Activated CD8-positive, alpha-beta T cell treated with anti-CD3 and anti-CD28 coated beads for 36 hours (primary cell): Measurements from ENCODE around the gene LYRM4. TPM values are rescaled to one million over a fixed set of nuclear protein-coding genes. Genes with fewer than 3 reads are reported as not detected.
A peak's percentile ranks its signal among the peaks of the same experiment; 100 is the strongest.

ENCODE experiments used
- ATAC-seq: fragments of 200-7000 bp; cut with Tn5 transposase; one replicate; pipeline ENCODE4 v1.10.0; 2021; ENCODE audit warnings: mild to moderate bottlenecking, moderate library complexity
- CTCF ChIA-PET: fragments of 350-600 bp; sonication (Branson Sonifier 250); formaldehyde crosslinking; loops from one replicate; lab custom pipeline; 2021; ENCODE audit warnings: antibody characterized with exemption; lab: Charles Lee
- POLR2A ChIA-PET: fragments of 350-600 bp; sonication (Branson Sonifier 250); formaldehyde crosslinking; loops from one replicate; lab custom pipeline; 2021; ENCODE audit warnings: antibody characterized with exemption; lab: Charles Lee
- DNase-seq: peaks from one replicate; pipeline ENCODE4 v3.0.0-alpha.2; 2020
- H3K27ac Mint-ChIP-seq: one replicate; pipeline ENCODE4 v1.8.0; 2021; ENCODE audit warnings: mild to moderate bottlenecking, mixed read lengths
- H3K27me3 Mint-ChIP-seq: one replicate; pipeline ENCODE4 v1.8.0; 2021; ENCODE audit warnings: mixed read lengths
- H3K36me3 Mint-ChIP-seq: one replicate; pipeline ENCODE4 v1.8.0; 2021; ENCODE audit warnings: low read depth, mixed read lengths
- H3K4me1 Mint-ChIP-seq: one replicate; pipeline ENCODE4 v1.8.0; 2021; ENCODE audit warnings: low read depth, mixed read lengths
- H3K4me3 Mint-ChIP-seq: one replicate; pipeline ENCODE4 v1.8.0; 2021; ENCODE audit warnings: mild to moderate bottlenecking, moderate library complexity, mixed read lengths
- H3K9me3 Mint-ChIP-seq: one replicate; pipeline ENCODE4 v1.8.0; 2021; ENCODE audit warnings: mixed read lengths
- intact Hi-C: fragments of 100-400 bp; cut with micrococcal nuclease; formaldehyde crosslinking; loops from one replicate; pipeline ENCODE4 v1.10.0; 2022
- total RNA-seq, 2 experiments: library from RNA; stranded (reverse); gene quantifications; one replicate each; pipeline ENCODE4 v1.2.3, GENCODE V29; 2021
- TF ChIP-seq, protein P1 (sequence below): fragments of 200-600 bp; IDR thresholded peaks from one replicate; pipeline ENCODE4 v1.8.0; 2022; ENCODE audit warnings: antibody characterized with exemption, mild to moderate bottlenecking

Gene LYRM4
- total RNA-seq, 2 experiments from 2014 or later = 43.5 to 50.6 TPM

DNA sequence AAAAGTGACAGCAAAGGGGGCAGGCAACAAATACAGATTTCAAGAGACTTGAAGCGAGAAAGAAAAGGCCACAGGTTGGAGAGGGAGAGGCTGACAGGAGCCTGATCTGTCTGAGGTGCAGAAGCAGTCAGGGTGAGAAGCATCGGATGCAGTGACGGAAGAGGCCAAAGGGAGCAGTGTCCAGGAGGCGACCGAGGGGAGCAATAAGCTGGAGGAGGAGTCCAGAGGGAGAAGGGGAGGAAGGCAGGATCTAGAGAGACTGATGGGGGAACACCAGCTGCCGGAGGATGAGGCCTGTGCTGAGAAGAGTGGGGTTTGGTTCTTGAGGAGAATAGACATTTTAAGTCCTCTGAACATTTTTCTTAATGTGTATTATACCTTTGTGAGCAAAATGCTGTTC is 24.3 kb upstream of the LYRM4 start:
- POLR2A ChIA-PET = interaction anchor here (1.2 to 2.7 kb wide), 3 partner anchors 18 to 27 kb away, joined by 3 to 7 read pairs (median 3); partner anchors contain the start of gene LYRM4
- Mint-ChIP-seq H3K9me3 (no peaks in the 10 kb centered on the region), H3K27ac (no peak overlapping the region), H3K4me1 (peaks cover 41% of the 10 kb centered on the region), H3K36me3 (no peaks in the 10 kb centered on the region), H3K27me3 (no peaks in the 10 kb centered on the region), H3K4me3 (no peak overlapping the region)
- ATAC-seq (no peak), DNase-seq (no peak)
- intact Hi-C loops = no loop called here
- CTCF ChIA-PET = interaction anchor here (2.4 kb wide), 1 partner anchor 18 kb away, joined by 10 read pairs; no protein-coding TSS in a partner anchor
- TF ChIP-seq, protein P1, sequence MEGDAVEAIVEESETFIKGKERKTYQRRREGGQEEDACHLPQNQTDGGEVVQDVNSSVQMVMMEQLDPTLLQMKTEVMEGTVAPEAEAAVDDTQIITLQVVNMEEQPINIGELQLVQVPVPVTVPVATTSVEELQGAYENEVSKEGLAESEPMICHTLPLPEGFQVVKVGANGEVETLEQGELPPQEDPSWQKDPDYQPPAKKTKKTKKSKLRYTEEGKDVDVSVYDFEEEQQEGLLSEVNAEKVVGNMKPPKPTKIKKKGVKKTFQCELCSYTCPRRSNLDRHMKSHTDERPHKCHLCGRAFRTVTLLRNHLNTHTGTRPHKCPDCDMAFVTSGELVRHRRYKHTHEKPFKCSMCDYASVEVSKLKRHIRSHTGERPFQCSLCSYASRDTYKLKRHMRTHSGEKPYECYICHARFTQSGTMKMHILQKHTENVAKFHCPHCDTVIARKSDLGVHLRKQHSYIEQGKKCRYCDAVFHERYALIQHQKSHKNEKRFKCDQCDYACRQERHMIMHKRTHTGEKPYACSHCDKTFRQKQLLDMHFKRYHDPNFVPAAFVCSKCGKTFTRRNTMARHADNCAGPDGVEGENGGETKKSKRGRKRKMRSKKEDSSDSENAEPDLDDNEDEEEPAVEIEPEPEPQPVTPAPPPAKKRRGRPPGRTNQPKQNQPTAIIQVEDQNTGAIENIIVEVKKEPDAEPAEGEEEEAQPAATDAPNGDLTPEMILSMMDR = no peak

DNA sequence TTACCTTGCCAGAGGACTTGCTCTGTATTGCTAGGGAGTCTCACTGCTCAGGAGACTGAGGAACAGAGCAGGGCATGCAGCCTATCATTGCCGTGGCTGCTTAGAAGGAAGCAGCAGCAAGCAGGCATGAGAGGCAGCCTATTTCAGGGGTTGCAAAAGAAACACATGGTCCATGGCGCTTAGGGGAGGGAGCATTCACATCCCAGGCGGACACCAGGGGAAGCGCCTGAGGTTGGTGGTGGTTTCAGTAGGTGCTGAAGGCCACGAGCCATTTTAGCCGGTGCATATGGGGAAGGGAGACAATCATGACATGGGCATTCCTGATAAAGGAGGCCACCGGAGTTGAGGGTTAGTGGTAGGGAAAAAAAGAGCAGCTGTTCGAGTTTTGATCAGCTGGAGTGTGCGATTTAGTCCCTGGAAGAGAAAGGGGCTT is 21.5 kb upstream of the LYRM4 start:
- Mint-ChIP-seq H3K27me3 (no peaks in the 10 kb centered on the region), H3K9me3 (no peaks in the 10 kb centered on the region), H3K36me3 (peaks cover 6% of the 10 kb centered on the region), H3K4me3 (no peak overlapping the region), H3K4me1 (peaks cover 47% of the 10 kb centered on the region), H3K27ac (no peak overlapping the region)
- TF ChIP-seq, protein P1 = no peak
- POLR2A ChIA-PET = no interaction called here
- DNase-seq (no peak), ATAC-seq (no peak)
- intact Hi-C loops = no loop called here
- CTCF ChIA-PET = no interaction called here

DNA sequence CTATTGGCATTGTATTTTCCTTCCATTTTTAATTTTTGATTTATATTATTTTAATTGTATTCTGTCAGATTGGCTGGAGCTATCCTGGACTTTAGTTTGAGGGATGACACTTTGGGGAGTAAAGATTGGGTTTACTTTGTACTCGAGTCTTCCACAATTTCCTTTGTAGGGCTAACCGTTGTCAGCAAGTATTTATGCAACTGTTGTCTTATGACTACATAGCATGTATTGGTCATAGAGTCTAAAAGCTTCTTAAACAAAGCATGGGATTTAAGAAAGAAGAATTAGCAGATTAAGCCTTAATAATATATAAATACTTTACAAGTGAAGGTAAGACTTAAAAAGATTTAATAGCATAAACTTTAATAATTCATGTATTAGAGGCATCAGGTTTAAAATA is 20.2 kb upstream of the LYRM4 start:
- POLR2A ChIA-PET = interaction anchor here (1.8 to 7.8 kb wide), 2 partner anchors 20 to 22 kb away, joined by 10 to 41 read pairs; partner anchors contain the start of genes FARS2 and LYRM4
- TF ChIP-seq, protein P1 = no peak
- DNase-seq (no peak), ATAC-seq (no peak)
- H3K36me3 Mint-ChIP-seq = peaks cover 6% of the 10 kb centered on the region
- intact Hi-C loops = no loop called here
- H3K9me3 Mint-ChIP-seq = no peaks in the 10 kb centered on the region
- H3K4me1 Mint-ChIP-seq = peaks cover 44% of the 10 kb centered on the region
- no peaks in the 10 kb centered on the region for H3K27me3 Mint-ChIP-seq
- H3K27ac Mint-ChIP-seq = no peak overlapping the region
- H3K4me3 Mint-ChIP-seq = no peak overlapping the region
- CTCF ChIA-PET = interaction anchor here (1.7 kb wide), 1 partner anchor 22 kb away, joined by 8 read pairs; no protein-coding TSS in a partner anchor

DNA sequence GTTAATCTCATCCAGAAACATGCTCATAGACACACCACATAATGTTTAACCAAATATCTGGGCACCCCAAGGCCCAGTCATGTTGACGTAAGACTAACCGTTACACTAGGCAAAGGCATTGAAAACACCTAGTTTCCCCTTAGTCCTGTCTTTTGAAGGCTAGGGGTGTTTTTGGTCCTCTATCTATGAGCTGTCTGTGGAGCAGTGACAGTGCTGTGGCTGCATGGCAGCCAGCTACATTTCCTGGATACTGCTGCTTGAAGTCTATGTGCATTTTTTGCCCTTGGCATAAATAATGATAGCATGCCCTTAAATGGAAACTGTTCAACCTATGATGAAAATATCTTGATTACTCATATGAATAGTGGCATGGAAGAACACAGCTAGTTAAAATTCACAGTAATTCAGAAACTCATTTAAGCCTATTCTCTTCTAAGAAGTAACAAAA is 19.2 kb upstream of the LYRM4 start:
- peak overlapping the region; percentile 85 for H3K27ac Mint-ChIP-seq
- H3K4me1 Mint-ChIP-seq = peaks cover 35% of the 10 kb centered on the region
- DNase-seq = peak; percentile 62
- CTCF ChIA-PET = interaction anchor here (0.6 to 1.7 kb wide), 3 partner anchors 13 to 23 kb away, joined by 3 to 8 read pairs (median 4); partner anchors contain the start of gene FARS2
- peaks cover 6% of the 10 kb centered on the region for H3K36me3 Mint-ChIP-seq
- H3K9me3 Mint-ChIP-seq = no peaks in the 10 kb centered on the region
- peak; percentile 92 for ATAC-seq
- TF ChIP-seq, protein P1 = no peak
- H3K27me3 Mint-ChIP-seq = no peaks in the 10 kb centered on the region
- intact Hi-C loops = no loop called here
- no peak overlapping the region for H3K4me3 Mint-ChIP-seq
- POLR2A ChIA-PET = interaction anchor here (1.8 to 7.8 kb wide), 2 partner anchors 19 to 23 kb away, joined by 10 to 41 read pairs; partner anchors contain the start of genes FARS2 and LYRM4

DNA sequence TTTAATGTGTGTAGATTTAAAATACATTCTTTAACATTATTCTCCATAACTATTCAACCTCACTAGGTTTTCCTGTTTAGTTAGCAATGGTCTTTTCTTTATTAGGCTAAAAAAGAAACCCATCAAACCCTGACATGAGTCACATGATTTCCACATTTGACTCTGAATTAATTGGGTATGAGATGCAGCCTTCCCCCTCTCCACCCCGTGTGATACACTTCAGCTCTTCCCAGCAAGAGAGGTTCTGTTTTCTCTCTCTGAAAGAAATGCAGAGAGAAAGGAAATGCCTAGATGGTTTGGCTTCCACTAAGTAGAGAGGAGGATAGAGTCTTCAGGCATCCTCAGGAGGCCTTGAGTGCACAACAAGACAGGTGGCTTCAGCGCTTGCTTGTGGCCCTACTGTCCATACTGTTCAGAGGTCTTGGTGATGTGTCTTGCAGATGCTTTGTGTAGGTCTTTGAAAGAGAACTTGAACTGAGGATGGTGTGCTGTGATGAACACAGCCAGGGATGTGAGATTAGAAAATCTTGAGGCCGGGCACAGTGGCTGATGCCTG is 17.9 kb upstream of the LYRM4 start:
- peaks cover 6% of the 10 kb centered on the region for H3K36me3 Mint-ChIP-seq
- ATAC-seq (no peak), DNase-seq (no peak)
- H3K27ac Mint-ChIP-seq = peak overlapping the region; percentile 70
- TF ChIP-seq, protein P1 = no peak
- no peaks in the 10 kb centered on the region for H3K9me3 Mint-ChIP-seq
- H3K4me1 Mint-ChIP-seq = peaks cover 36% of the 10 kb centered on the region
- POLR2A ChIA-PET = interaction anchor here (0.6 to 7.8 kb wide), 2 partner anchors 14 to 18 kb away, joined by 3 to 41 read pairs; partner anchors contain the start of genes FARS2 and LYRM4
- CTCF ChIA-PET = interaction anchor here (1.4 kb wide), 1 partner anchor 14 kb away, joined by 4 read pairs; no protein-coding TSS in a partner anchor
- intact Hi-C loops = no loop called here
- H3K27me3 Mint-ChIP-seq = no peaks in the 10 kb centered on the region
- no peak overlapping the region for H3K4me3 Mint-ChIP-seq
